Keratinocyte (primary cell): ENCODE measurements around the gene KRTAP4-2. TPM values are rescaled to one million over a fixed set of nuclear protein-coding genes. Genes with fewer than 3 reads are reported as not detected.
"Not testable (repeated sequence)": the region's sequence is repeated elsewhere in the genome, so short reads cannot be mapped to it uniquely, and the experiment has no call there.

Experiments
- DNase-seq: peaks from one replicate; pipeline ENCODE4 v3.0.0-alpha.2; 2011; ENCODE audit warnings: low read depth, missing footprints, low spot score
- FAIRE-seq: peaks from 2 replicates; lab custom pipeline; 2011; peaks lifted over from hg19 to GRCh38; lab: Jason Lieb, UNC
- H2AFZ ChIP-seq: 2 replicates; pipeline ENCODE4 v1.6.0; 2012; ENCODE audit warnings: low read length, control low read depth, inconsistent platforms; ENCODE audit not compliant: control insufficient read depth
- H3K27ac ChIP-seq: 2 replicates; pipeline ENCODE4 v1.5.1; 2011; ENCODE audit warnings: low read length; ENCODE audit not compliant: control insufficient read depth, insufficient read depth
- H3K27me3 ChIP-seq: 3 replicates; pipeline ENCODE4 v1.6.0; 2011; ENCODE audit warnings: low read length; ENCODE audit not compliant: control insufficient read depth, insufficient read depth; ENCODE audit errors: extremely low read depth
- H3K36me3 ChIP-seq, 2 experiments: 2 replicates in 1 of 2; 3 replicates in 1 of 2; pipeline ENCODE4 v1.5.1; 2011; ENCODE audit warnings: low read length in 2 of 2, mild to moderate bottlenecking in 1 of 2; ENCODE audit not compliant: control insufficient read depth in 2 of 2, insufficient read depth in 2 of 2; ENCODE audit errors: extremely low read depth in 1 of 2
- H3K4me1 ChIP-seq: 3 replicates; pipeline ENCODE4 v1.5.1; 2011; ENCODE audit warnings: low read length; ENCODE audit not compliant: control insufficient read depth, insufficient read depth; ENCODE audit errors: extremely low read depth
- H3K4me2 ChIP-seq: 3 replicates; pipeline ENCODE4 v1.6.0; 2011; ENCODE audit warnings: low read depth, low read length; ENCODE audit not compliant: control insufficient read depth, insufficient read depth; ENCODE audit errors: extremely low read depth
- H3K4me3 ChIP-seq, 3 experiments: fragments of 200-600 bp in 1 of 3; sonication (generic) in 1 of 3; 2 replicates in 2 of 3; 3 replicates in 1 of 3; pipeline ENCODE4 v1.5.1; 2011 to 2016; ENCODE audit warnings: low read length in 3 of 3, mild to moderate bottlenecking in 3 of 3, control low read depth in 2 of 3, inconsistent platforms in 1 of 3, low read depth in 1 of 3, mixed read lengths in 1 of 3, mixed run types in 1 of 3, moderate library complexity in 1 of 3; ENCODE audit not compliant: control insufficient read depth in 2 of 3, insufficient read depth in 2 of 3; ENCODE audit errors: extremely low read depth in 1 of 3
- H3K79me2 ChIP-seq: 2 replicates; pipeline ENCODE4 v1.6.0; 2012; ENCODE audit warnings: low read length; ENCODE audit not compliant: control insufficient read depth, insufficient read depth
- H3K9ac ChIP-seq: 3 replicates; pipeline ENCODE4 v1.6.0; 2011; ENCODE audit warnings: low read length; ENCODE audit not compliant: control insufficient read depth, insufficient read depth; ENCODE audit errors: extremely low read depth
- H3K9me1 ChIP-seq: 3 replicates; pipeline ENCODE4 v1.6.0; 2011; ENCODE audit warnings: low read length; ENCODE audit not compliant: control insufficient read depth, insufficient read depth; ENCODE audit errors: extremely low read depth
- H3K9me3 ChIP-seq: 2 replicates; pipeline ENCODE4 v1.5.1; 2012; ENCODE audit warnings: low read depth, low read length; ENCODE audit not compliant: control insufficient read depth
- H4K20me1 ChIP-seq: 3 replicates; pipeline ENCODE4 v1.6.0; 2011; ENCODE audit warnings: low read length; ENCODE audit not compliant: control insufficient read depth, insufficient read depth; ENCODE audit errors: extremely low read depth
- EZH2 ChIP-seq: IDR thresholded peaks from one replicate; pipeline ENCODE4 v1.6.1; 2012; ENCODE audit warnings: inconsistent platforms, mild to moderate bottlenecking, low read length, moderate library complexity
- dilution Hi-C: fragments of 300-500 bp; cut with MboI; formaldehyde crosslinking; loops from one replicate; pipeline ENCODE4 v1.7.0; 2020; ENCODE audit warnings: low sequenced_read_pairs; ENCODE audit not compliant: extremely low pct_ligation_motif_present
- polyA plus RNA-seq, 5 experiments: library from polyadenylated mRNA; depleted of rRNA in 3 of 5; stranded (reverse) in 3 of 5; stranded (forward) in 1 of 5; unstranded in 1 of 5; fragments of >200 nt; gene quantifications; 1 replicate in 1 of 5; 2 replicates in 3 of 5; 3 replicates in 1 of 5; pipeline versions ENCODE4 v1.2.1 to v1.2.3, GENCODE V29; 2011 to 2012; ENCODE audit warnings: missing spikeins in 2 of 5, low read depth in 1 of 5, low replicate concordance in 1 of 5
- TF ChIP-seq, protein P1 (sequence below), 3 experiments: IDR thresholded peaks in 1 of 3; conservative IDR thresholded peaks in 1 of 3; optimal IDR thresholded peaks in 1 of 3; 2 replicates in 2 of 3; 3 replicates in 1 of 3; pipeline versions ENCODE3 to v1.5.1; 2011; ENCODE audit warnings: low read length in 3 of 3, mild to moderate bottlenecking in 3 of 3, moderate library complexity in 2 of 3, control low read depth in 1 of 3, inconsistent platforms in 1 of 3; ENCODE audit not compliant: insufficient read depth in 2 of 3; ENCODE audit errors: extremely low read depth in 1 of 3

The KRTAP4-2 gene
- polyA plus RNA-seq, 1 donor (not counting 4 experiments of a cell fraction or from before 2014, with no cell fraction given): not detected

GRCh38 chr17:41149652-41149985 is 28.4 kb downstream of the KRTAP4-2 start, which contains the start of gene KRTAP4-5:
Gene KRTAP4-5, minus strand, starts transcription at chr17:41149825. Its CDS starts 58 bp downstream, at chr17:41149767.
- FAIRE-seq (no peak), DNase-seq (no peak)
- Histone ChIP-seq H3K4me3 (no peak within 1 kb of the TSS), H3K4me1 (no peaks in the 10 kb centered on the region), H3K36me3 (no peaks in the 10 kb centered on the region), H3K4me2 (no peak within 1 kb of the TSS), H4K20me1 (no peaks in the 10 kb centered on the region), H3K9me1 (no peaks in the 10 kb centered on the region), H3K9ac (no peak within 1 kb of the TSS), H3K9me3 (no peaks in the 10 kb centered on the region), H3K27me3 (no peaks in the 10 kb centered on the region), H3K79me2 (no peaks in the 10 kb centered on the region), H2AFZ (no peak within 1 kb of the TSS), H3K27ac (no peak within 1 kb of the TSS)
- dilution Hi-C loops: no loop called here
- TF ChIP-seq, protein P1, sequence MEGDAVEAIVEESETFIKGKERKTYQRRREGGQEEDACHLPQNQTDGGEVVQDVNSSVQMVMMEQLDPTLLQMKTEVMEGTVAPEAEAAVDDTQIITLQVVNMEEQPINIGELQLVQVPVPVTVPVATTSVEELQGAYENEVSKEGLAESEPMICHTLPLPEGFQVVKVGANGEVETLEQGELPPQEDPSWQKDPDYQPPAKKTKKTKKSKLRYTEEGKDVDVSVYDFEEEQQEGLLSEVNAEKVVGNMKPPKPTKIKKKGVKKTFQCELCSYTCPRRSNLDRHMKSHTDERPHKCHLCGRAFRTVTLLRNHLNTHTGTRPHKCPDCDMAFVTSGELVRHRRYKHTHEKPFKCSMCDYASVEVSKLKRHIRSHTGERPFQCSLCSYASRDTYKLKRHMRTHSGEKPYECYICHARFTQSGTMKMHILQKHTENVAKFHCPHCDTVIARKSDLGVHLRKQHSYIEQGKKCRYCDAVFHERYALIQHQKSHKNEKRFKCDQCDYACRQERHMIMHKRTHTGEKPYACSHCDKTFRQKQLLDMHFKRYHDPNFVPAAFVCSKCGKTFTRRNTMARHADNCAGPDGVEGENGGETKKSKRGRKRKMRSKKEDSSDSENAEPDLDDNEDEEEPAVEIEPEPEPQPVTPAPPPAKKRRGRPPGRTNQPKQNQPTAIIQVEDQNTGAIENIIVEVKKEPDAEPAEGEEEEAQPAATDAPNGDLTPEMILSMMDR (optimal IDR thresholded peaks at IDR 0.05 in 1 of 3, IDR thresholded peaks at IDR 0.05 in 1 of 3, conservative IDR thresholded peaks at IDR 0.05 in 1 of 3; ENCODE audit: extremely low read depth in 1 of 3, insufficient read depth in 2 of 3, low read length in 3 of 3): no peak
- TF ChIP-seq EZH2: no peak

DNA sequence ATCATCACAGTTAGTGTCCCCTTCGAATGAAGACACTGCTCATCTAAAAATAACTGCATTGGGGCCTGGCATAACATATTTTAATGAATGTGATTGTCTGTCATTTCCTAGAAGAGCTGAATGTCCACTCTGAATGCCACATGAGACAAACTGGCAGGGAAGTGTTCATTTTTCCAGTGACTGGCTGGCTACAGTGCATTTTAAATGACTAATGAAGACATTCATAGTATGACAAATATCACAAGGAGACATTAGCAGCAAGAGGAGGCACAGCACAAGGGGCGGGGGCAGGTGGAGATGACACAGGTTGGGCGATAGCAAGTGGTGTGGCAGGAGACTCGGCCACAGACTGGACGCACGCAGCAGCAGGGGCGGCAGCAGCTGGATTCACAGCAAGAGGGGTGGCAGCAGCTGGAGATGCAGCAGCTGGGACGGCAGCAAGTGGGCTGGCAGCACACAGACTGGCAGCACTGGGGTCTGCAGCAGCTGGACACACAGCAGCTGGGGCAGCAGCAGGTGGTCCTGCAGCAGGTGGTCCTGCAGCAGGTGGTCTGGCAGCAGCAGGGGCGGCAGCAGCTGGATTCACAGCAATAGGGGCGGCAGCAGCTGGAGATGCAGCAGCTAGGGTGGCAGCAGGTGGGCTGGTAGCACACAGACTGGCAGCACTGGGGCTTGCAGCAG is 28.9 kb downstream of the KRTAP4-2 start:
- FAIRE-seq, H4K20me1 ChIP-seq, dilution Hi-C loops: not testable (repeated sequence)

More for the DNA sequence above, 28.9 kb downstream of the KRTAP4-2 start:
- not testable (repeated sequence) for H3K4me1 ChIP-seq, H3K9me3 ChIP-seq, H3K9me1 ChIP-seq, H2AFZ ChIP-seq, H3K4me2 ChIP-seq, H3K27me3 ChIP-seq, H3K9ac ChIP-seq, H3K4me3 ChIP-seq, H3K27ac ChIP-seq, H3K79me2 ChIP-seq, DNase-seq, H3K36me3 ChIP-seq
